K562 (cell line): ENCODE measurements around the gene MAGEA1. TPM values are rescaled to one million over a fixed set of nuclear protein-coding genes. Genes with fewer than 3 reads are reported as not detected.
A peak's percentile ranks its signal among the peaks of the same experiment; 100 is the strongest.

Experiments
- ATAC-seq: fragments of 200-7000 bp; cut with Tn5 transposase; 3 replicates; pipeline ENCODE4 v1.9.1; 2020; ENCODE audit warnings: moderate library complexity
- BruUV-seq: library from RNA; stranded (reverse); fragments of 400-500 nt; replicated peaks from 2 replicates; lab custom pipeline; 2021; lab: Mats Ljungman, UMichigan
- CTCF ChIA-PET: fragments of 300-600 bp; formaldehyde crosslinking; extraction: SDS; loops from one replicate; lab custom pipeline; 2021; ENCODE audit warnings: low intra/inter-chr PET ratio; lab: Yijun Ruan, JAX
- POLR2A ChIA-PET: fragments of 300-600, 350-650 bp; sonication (Branson Sonifier 250); formaldehyde crosslinking; extraction: SDS; loops from one replicate; lab custom pipeline; 2021; ENCODE audit warnings: antibody characterized with exemption, inconsistent platforms; lab: Yijun Ruan, JAX
- DNase-seq, 4 experiments: peaks; one replicate each; pipeline versions ENCODE4 v3.0.0 to v3.0.0-alpha.2; 2011 to 2018; ENCODE audit warnings: low spot score in 3 of 4, mixed read lengths in 3 of 4; ENCODE audit errors: extremely low read depth in 1 of 4
- FAIRE-seq: peaks from 2 replicates; lab custom pipeline; 2011; peaks lifted over from hg19 to GRCh38; lab: Jason Lieb, UNC
- H2AFZ ChIP-seq: 2 replicates; pipeline ENCODE4 v1.6.0; 2011; ENCODE audit warnings: low read depth, low read length, control low read depth, inconsistent platforms
- H3K27ac ChIP-seq: fragments of 200-600 bp; 3 replicates; pipeline ENCODE4 v1.8.0; 2011; ENCODE audit warnings: low read depth, mild to moderate bottlenecking, control low read depth, inconsistent platforms, low read length, moderate library complexity, mixed read lengths; ENCODE audit errors: extremely low read depth
- H3K27me3 ChIP-seq, 2 experiments: fragments of 300-600 bp in 1 of 2; 2 replicates in 1 of 2; 3 replicates in 1 of 2; pipeline versions ENCODE4 v1.6.0 to v1.8.0; 2011; ENCODE audit warnings: inconsistent platforms in 2 of 2, low read length in 2 of 2, mild to moderate bottlenecking in 1 of 2, mixed read lengths in 1 of 2, moderate library complexity in 1 of 2; ENCODE audit not compliant: control insufficient read depth in 2 of 2, insufficient read depth in 2 of 2
- H3K36me3 ChIP-seq: fragments of 300-600 bp; 3 replicates; pipeline ENCODE4 v1.8.0; 2011; ENCODE audit warnings: mild to moderate bottlenecking, low read length, inconsistent platforms; ENCODE audit not compliant: control insufficient read depth, insufficient read depth
- H3K4me1 ChIP-seq, 2 experiments: fragments of 200-600 bp in 1 of 2; replicated peaks in 1 of 2; 2 replicates in 1 of 2; 3 replicates in 1 of 2; pipeline versions ENCODE4 v1.5.1 to v1.8.0; 2011; ENCODE audit warnings: inconsistent platforms in 2 of 2, low read length in 2 of 2, mild to moderate bottlenecking in 1 of 2, mixed read lengths in 1 of 2, moderate library complexity in 1 of 2; ENCODE audit not compliant: control insufficient read depth in 2 of 2, insufficient read depth in 2 of 2
- H3K4me2 ChIP-seq: 2 replicates; pipeline ENCODE4 v1.6.1; 2011; ENCODE audit warnings: low read length, control low read depth, inconsistent platforms, mixed read lengths; ENCODE audit not compliant: insufficient read depth
- H3K4me3 ChIP-seq: fragments of 200-600 bp; sonication (generic), shearing (Covaris generic); 2 replicates; pipeline ENCODE4 v1.5.1; 2016; ENCODE audit warnings: control low read depth, inconsistent platforms
- H3K79me2 ChIP-seq: fragments of 200-600 bp; 3 replicates; pipeline ENCODE4 v1.8.0; 2011; ENCODE audit warnings: low read length, inconsistent platforms; ENCODE audit not compliant: control insufficient read depth, insufficient read depth
- H3K9ac ChIP-seq, 2 experiments: 2 replicates each; pipeline versions ENCODE4 v1.6.0 to v1.6.1; 2011; ENCODE audit warnings: low read depth in 2 of 2, low read length in 2 of 2, control low read depth in 1 of 2, inconsistent platforms in 1 of 2, mild to moderate bottlenecking in 1 of 2, mixed read lengths in 1 of 2; ENCODE audit not compliant: insufficient read depth in 1 of 2
- H3K9me1 ChIP-seq: one replicate; pipeline ENCODE4 v1.6.0; 2011; ENCODE audit warnings: inconsistent platforms, mild to moderate bottlenecking, low read length, moderate library complexity; ENCODE audit not compliant: control insufficient read depth, insufficient read depth
- H3K9me3 ChIP-seq: replicated peaks from 2 replicates; pipeline ENCODE4 v1.5.1; 2011; ENCODE audit warnings: low read depth, low read length, inconsistent platforms; ENCODE audit not compliant: control insufficient read depth, insufficient read depth
- H4K20me1 ChIP-seq: replicated peaks from 2 replicates; pipeline ENCODE4 v1.6.1; 2011; ENCODE audit warnings: low read length, inconsistent platforms, mixed read lengths; ENCODE audit not compliant: control insufficient read depth, insufficient read depth
- CBFA2T3 ChIP-seq: fragments of 450-650 bp; IDR thresholded peaks from 2 replicates; pipeline ENCODE4 v1.6.1; 2017
- HDGF ChIP-seq: fragments of 450-650 bp; IDR thresholded peaks from 2 replicates; pipeline ENCODE4 v1.6.1; 2016
- MITF ChIP-seq: IDR thresholded peaks from 2 replicates; pipeline ENCODE4 v1.6.1; 2014; ENCODE audit warnings: antibody characterized with exemption
- MNT ChIP-seq, 2 experiments: fragments of 450-650 bp; conservative IDR thresholded peaks; 2 replicates each; pipeline ENCODE4 v1.6.1; 2017; ENCODE audit warnings: mild to moderate bottlenecking in 2 of 2, moderate library complexity in 2 of 2
- ZNF217 ChIP-seq: sonication (generic); formaldehyde crosslinking; IDR thresholded peaks from 2 replicates; pipeline ENCODE4 v1.8.0; 2022; ENCODE audit warnings: mild to moderate bottlenecking, missing genetic modification reagents
- ZNF79 ChIP-seq: fragments of 250-450 bp; sonication (Bioruptor Pico); IDR thresholded peaks from 2 replicates; pipeline ENCODE4 v1.4.0; 2020; ENCODE audit warnings: low read depth, mild to moderate bottlenecking, moderate library complexity
- WGBS: fragments of 100-300 bp; shearing (Covaris generic); methylation state at CpG from one replicate; pipeline ENCODE4 v1.1.6; 2016; ENCODE audit warnings: low coverage, mixed read lengths; ENCODE audit not compliant: insufficient coverage; ENCODE audit errors: missing lambda C conversion rate; 5-methylcytosine and 5-hydroxymethylcytosine counted together
- in situ Hi-C: fragments of 300-500 bp; cut with MboI; formaldehyde crosslinking; loops from 4 replicates; pipeline ENCODE4 v1.15.0; 2018; ENCODE audit warnings: inconsistent platforms, mixed read lengths
- intact Hi-C: fragments of 100-400 bp; cut with micrococcal nuclease; formaldehyde crosslinking; loops from 2 replicates; pipeline ENCODE4 v1.14.2; 2022
- polyA plus RNA-seq, 8 experiments: library from polyadenylated mRNA; depleted of rRNA in 4 of 8; stranded (reverse) in 5 of 8; unstranded in 3 of 8; fragments of >200 nt; fragmentation: Nextera tagmentation in 2 of 8; fragmentation: Illumina TruSeq in 1 of 8; extraction: Ambion mirVana in 2 of 8; extraction: Trizol in 1 of 8; gene quantifications; 2 replicates each; pipeline versions ENCODE4 v1.2.1 to v1.2.3, GENCODE V29; 2011 to 2014; ENCODE audit warnings: inconsistent platforms in 1 of 8, missing spikeins in 1 of 8
- total RNA-seq, 7 experiments: library from RNA; depleted of rRNA in 6 of 7; stranded (reverse); fragments of >200 nt in 6 of 7; fragmentation: Illumina TruSeq in 2 of 7; extraction: Trizol in 2 of 7; gene quantifications; 2 replicates each; pipeline versions ENCODE4 v1.2.1 to v1.2.3, GENCODE V29; 2011 to 2021; ENCODE audit warnings: low replicate concordance in 1 of 7
- TF ChIP-seq, protein P1 (sequence below): fragments of 450-650 bp; IDR thresholded peaks from 2 replicates; pipeline ENCODE4 v1.6.1; 2016; ENCODE audit warnings: mild to moderate bottlenecking, moderate library complexity

Gene MAGEA1
- total and polyA plus RNA-seq, 9 of the 15 experiments (the other 6 are each of a cell fraction or from before 2014, with no cell fraction given) = 10.2 to 57.9 (median 44.1) TPM

DNA sequence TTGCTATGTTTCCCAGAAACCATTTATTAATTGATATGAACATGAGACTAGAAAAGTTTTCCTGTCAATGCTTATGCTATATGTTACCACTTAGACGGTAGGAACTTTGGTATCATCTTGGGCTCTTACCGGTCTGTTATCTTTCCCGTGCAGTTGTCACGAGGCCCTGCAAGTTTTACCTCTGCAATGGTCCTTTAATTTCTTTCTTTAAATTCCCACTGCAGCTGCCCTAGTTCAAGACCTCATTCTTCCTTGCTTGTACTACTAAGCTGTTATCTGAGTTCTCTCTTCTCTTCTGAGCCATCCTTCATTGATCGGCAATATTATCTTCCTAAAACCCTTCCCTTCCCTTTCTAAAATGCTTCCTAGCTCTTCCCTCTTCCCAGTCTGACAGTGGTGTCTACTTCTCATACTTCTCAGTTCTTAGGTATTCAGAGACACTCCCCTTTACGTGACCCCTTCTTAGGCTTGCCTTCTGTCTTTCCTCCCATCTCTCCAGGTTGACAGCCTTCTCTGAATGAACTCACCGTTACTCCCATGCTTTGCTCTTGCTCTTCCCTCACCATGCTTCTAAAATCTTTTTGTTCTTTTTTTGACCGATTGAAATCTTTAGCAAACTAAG is 27.5 kb downstream of the MAGEA1 start:
- H3K4me1 ChIP-seq = peaks cover 0 to 6% of the 10 kb centered on the region in 2 experiments; a peak in 2 of 5 replicates
- FAIRE-seq (no peak), DNase-seq (peak in 2 of 4 experiments; percentile 35 to 65), ATAC-seq (peak; percentile 85)
- no peaks in the 10 kb centered on the region for H4K20me1 ChIP-seq
- intact Hi-C loops = no loop called here
- peak overlapping the region; percentile 84 for H2AFZ ChIP-seq
- POLR2A ChIA-PET = no interaction called here
- H3K4me3 ChIP-seq = no peak overlapping the region
- no TSS peak for BruUV-seq
- H3K36me3 ChIP-seq = no peaks in the 10 kb centered on the region
- 4% methylated on average over 8 of the region's 8 CpGs for WGBS
- peak overlapping the region; percentile 50 for H3K27ac ChIP-seq
- H3K9me3 ChIP-seq = no peaks in the 10 kb centered on the region
- no peaks in the 10 kb centered on the region for H3K79me2 ChIP-seq
- no peaks in the 10 kb centered on the region for H3K9me1 ChIP-seq
- H3K9ac ChIP-seq = peak overlapping the region in 1 of 2 experiments; percentile 17; a peak in 1 of 4 replicates
- in situ Hi-C loops = no loop called here
- CTCF ChIA-PET = no interaction called here
- no peaks in the 10 kb centered on the region for H3K27me3 ChIP-seq
- peak overlapping the region; percentile 60 for H3K4me2 ChIP-seq
- TF ChIP-seq ZNF79 = no peak
- peak; percentile 70; the same call in 1 of the 2 replicates for TF ChIP-seq MITF
- TF ChIP-seq CBFA2T3 = peak; percentile 66
- peak in 1 of 2 experiments; percentile 25; a peak in 2 of 4 replicates for TF ChIP-seq MNT (conservative IDR thresholded peaks at IDR 0.05)
- no peak for TF ChIP-seq ZNF217 (CRISPR knock-in tag)
- TF ChIP-seq HDGF = 0 out of 2 replicates have a peak, but pooled peaks have one; percentile 42
- TF ChIP-seq, protein P1, sequence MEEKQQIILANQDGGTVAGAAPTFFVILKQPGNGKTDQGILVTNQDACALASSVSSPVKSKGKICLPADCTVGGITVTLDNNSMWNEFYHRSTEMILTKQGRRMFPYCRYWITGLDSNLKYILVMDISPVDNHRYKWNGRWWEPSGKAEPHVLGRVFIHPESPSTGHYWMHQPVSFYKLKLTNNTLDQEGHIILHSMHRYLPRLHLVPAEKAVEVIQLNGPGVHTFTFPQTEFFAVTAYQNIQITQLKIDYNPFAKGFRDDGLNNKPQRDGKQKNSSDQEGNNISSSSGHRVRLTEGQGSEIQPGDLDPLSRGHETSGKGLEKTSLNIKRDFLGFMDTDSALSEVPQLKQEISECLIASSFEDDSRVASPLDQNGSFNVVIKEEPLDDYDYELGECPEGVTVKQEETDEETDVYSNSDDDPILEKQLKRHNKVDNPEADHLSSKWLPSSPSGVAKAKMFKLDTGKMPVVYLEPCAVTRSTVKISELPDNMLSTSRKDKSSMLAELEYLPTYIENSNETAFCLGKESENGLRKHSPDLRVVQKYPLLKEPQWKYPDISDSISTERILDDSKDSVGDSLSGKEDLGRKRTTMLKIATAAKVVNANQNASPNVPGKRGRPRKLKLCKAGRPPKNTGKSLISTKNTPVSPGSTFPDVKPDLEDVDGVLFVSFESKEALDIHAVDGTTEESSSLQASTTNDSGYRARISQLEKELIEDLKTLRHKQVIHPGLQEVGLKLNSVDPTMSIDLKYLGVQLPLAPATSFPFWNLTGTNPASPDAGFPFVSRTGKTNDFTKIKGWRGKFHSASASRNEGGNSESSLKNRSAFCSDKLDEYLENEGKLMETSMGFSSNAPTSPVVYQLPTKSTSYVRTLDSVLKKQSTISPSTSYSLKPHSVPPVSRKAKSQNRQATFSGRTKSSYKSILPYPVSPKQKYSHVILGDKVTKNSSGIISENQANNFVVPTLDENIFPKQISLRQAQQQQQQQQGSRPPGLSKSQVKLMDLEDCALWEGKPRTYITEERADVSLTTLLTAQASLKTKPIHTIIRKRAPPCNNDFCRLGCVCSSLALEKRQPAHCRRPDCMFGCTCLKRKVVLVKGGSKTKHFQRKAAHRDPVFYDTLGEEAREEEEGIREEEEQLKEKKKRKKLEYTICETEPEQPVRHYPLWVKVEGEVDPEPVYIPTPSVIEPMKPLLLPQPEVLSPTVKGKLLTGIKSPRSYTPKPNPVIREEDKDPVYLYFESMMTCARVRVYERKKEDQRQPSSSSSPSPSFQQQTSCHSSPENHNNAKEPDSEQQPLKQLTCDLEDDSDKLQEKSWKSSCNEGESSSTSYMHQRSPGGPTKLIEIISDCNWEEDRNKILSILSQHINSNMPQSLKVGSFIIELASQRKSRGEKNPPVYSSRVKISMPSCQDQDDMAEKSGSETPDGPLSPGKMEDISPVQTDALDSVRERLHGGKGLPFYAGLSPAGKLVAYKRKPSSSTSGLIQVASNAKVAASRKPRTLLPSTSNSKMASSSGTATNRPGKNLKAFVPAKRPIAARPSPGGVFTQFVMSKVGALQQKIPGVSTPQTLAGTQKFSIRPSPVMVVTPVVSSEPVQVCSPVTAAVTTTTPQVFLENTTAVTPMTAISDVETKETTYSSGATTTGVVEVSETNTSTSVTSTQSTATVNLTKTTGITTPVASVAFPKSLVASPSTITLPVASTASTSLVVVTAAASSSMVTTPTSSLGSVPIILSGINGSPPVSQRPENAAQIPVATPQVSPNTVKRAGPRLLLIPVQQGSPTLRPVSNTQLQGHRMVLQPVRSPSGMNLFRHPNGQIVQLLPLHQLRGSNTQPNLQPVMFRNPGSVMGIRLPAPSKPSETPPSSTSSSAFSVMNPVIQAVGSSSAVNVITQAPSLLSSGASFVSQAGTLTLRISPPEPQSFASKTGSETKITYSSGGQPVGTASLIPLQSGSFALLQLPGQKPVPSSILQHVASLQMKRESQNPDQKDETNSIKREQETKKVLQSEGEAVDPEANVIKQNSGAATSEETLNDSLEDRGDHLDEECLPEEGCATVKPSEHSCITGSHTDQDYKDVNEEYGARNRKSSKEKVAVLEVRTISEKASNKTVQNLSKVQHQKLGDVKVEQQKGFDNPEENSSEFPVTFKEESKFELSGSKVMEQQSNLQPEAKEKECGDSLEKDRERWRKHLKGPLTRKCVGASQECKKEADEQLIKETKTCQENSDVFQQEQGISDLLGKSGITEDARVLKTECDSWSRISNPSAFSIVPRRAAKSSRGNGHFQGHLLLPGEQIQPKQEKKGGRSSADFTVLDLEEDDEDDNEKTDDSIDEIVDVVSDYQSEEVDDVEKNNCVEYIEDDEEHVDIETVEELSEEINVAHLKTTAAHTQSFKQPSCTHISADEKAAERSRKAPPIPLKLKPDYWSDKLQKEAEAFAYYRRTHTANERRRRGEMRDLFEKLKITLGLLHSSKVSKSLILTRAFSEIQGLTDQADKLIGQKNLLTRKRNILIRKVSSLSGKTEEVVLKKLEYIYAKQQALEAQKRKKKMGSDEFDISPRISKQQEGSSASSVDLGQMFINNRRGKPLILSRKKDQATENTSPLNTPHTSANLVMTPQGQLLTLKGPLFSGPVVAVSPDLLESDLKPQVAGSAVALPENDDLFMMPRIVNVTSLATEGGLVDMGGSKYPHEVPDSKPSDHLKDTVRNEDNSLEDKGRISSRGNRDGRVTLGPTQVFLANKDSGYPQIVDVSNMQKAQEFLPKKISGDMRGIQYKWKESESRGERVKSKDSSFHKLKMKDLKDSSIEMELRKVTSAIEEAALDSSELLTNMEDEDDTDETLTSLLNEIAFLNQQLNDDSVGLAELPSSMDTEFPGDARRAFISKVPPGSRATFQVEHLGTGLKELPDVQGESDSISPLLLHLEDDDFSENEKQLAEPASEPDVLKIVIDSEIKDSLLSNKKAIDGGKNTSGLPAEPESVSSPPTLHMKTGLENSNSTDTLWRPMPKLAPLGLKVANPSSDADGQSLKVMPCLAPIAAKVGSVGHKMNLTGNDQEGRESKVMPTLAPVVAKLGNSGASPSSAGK = 0 out of 2 replicates have a peak, but pooled peaks have one; percentile 7
